HepG2 (cell line): ENCODE measurements around the gene NAPSA. TPM values are rescaled to one million over a fixed set of nuclear protein-coding genes. Genes with fewer than 3 reads are reported as not detected.

Source experiments
- ATAC-seq: fragments of 200-7000 bp; cut with Tn5 transposase; 3 replicates; pipeline ENCODE4 v1.9.1; 2020; ENCODE audit warnings: mild to moderate bottlenecking, moderate library complexity
- BruUV-seq: library from RNA; stranded (reverse); fragments of 400-500 nt; replicated peaks from 2 replicates; lab custom pipeline; 2021; lab: Mats Ljungman, UMichigan
- CTCF ChIA-PET: fragments of 300-600 bp; formaldehyde crosslinking; extraction: SDS; loops from one replicate; lab custom pipeline; 2021; ENCODE audit warnings: low total read pairs, inconsistent platforms, low intra/inter-chr PET ratio; lab: Yijun Ruan, JAX
- POLR2A ChIA-PET: fragments of 350-600 bp; sonication (Branson Sonifier 250); formaldehyde crosslinking; loops from one replicate; lab custom pipeline; 2020; ENCODE audit warnings: antibody characterized with exemption, inconsistent platforms; lab: Yijun Ruan, JAX
- DNase-seq: peaks from one replicate; pipeline ENCODE4 v3.0.0-alpha.2; 2015; ENCODE audit warnings: low spot score
- FAIRE-seq: peaks from 3 replicates; lab custom pipeline; 2011; peaks lifted over from hg19 to GRCh38; lab: Jason Lieb, UNC
- H2AFZ ChIP-seq: one replicate; pipeline ENCODE4 v1.6.1; 2011; ENCODE audit warnings: low read length, inconsistent platforms
- H3K27ac ChIP-seq: fragments of 300-600 bp; 3 replicates; pipeline ENCODE4 v1.8.0; 2011; ENCODE audit warnings: mixed run types, mild to moderate bottlenecking, mixed read lengths, low read length, inconsistent platforms; ENCODE audit not compliant: insufficient read depth; ENCODE audit errors: extremely low read length
- H3K27me3 ChIP-seq, 2 experiments: fragments of 200-600 bp in 1 of 2; 2 replicates in 1 of 2; 3 replicates in 1 of 2; pipeline versions ENCODE4 v1.6.0 to v1.8.0; 2011; ENCODE audit warnings: low read length in 2 of 2, mild to moderate bottlenecking in 2 of 2, moderate library complexity in 2 of 2, inconsistent platforms in 1 of 2; ENCODE audit not compliant: insufficient read depth in 2 of 2, control insufficient read depth in 1 of 2
- H3K36me3 ChIP-seq, 2 experiments: fragments of 200-600 bp in 1 of 2; replicated peaks in 1 of 2; 2 replicates in 1 of 2; 3 replicates in 1 of 2; pipeline versions ENCODE4 v1.5.1 to v1.8.0; 2011; ENCODE audit warnings: low read length in 2 of 2, inconsistent platforms in 1 of 2; ENCODE audit not compliant: insufficient read depth in 2 of 2, control insufficient read depth in 1 of 2
- H3K4me1 ChIP-seq: 2 replicates; pipeline ENCODE4 v1.5.1; 2012; ENCODE audit warnings: low read length, inconsistent platforms; ENCODE audit not compliant: insufficient read depth
- H3K4me2 ChIP-seq: 2 replicates; pipeline ENCODE4 v1.6.0; 2011; ENCODE audit warnings: low read depth, low read length, inconsistent platforms
- H3K4me3 ChIP-seq, 3 experiments: fragments of 200-600 bp in 1 of 3; sonication (generic), shearing (Covaris generic) in 1 of 3; replicated peaks in 1 of 3; 2 replicates each; pipeline ENCODE4 v1.5.1; 2011 to 2016; ENCODE audit warnings: low read length in 3 of 3, inconsistent platforms in 2 of 3, low read depth in 2 of 3, mild to moderate bottlenecking in 2 of 3, control low read depth in 1 of 3, mixed read lengths in 1 of 3; ENCODE audit not compliant: insufficient read depth in 1 of 3
- H3K79me2 ChIP-seq: one replicate; pipeline ENCODE4 v1.6.1; 2011; ENCODE audit warnings: low read length, inconsistent platforms; ENCODE audit not compliant: insufficient read depth
- H3K9ac ChIP-seq: 2 replicates; pipeline ENCODE4 v1.6.0; 2011; ENCODE audit warnings: mild to moderate bottlenecking, low read depth, low read length, inconsistent platforms; ENCODE audit not compliant: insufficient read depth
- H3K9me3 ChIP-seq: 2 replicates; pipeline ENCODE4 v1.5.1; 2012; ENCODE audit warnings: mild to moderate bottlenecking, low read length
- H4K20me1 ChIP-seq: 2 replicates; pipeline ENCODE4 v1.6.0; 2011; ENCODE audit warnings: inconsistent platforms, mild to moderate bottlenecking, low read length, moderate library complexity; ENCODE audit not compliant: insufficient read depth
- ARID2 ChIP-seq: sonication (generic); formaldehyde crosslinking; IDR thresholded peaks from 2 replicates; pipeline ENCODE4 v1.8.1; 2022; ENCODE audit warnings: mild to moderate bottlenecking, missing genetic modification reagents, borderline replicate concordance
- ARID5B ChIP-seq: IDR thresholded peaks from 2 replicates; pipeline ENCODE4 v1.4.0; 2020; ENCODE audit warnings: mild to moderate bottlenecking, missing genetic modification reagents
- ATF7 ChIP-seq, 2 experiments: fragments of 450-650 bp in 1 of 2; sonication (generic) in 1 of 2; formaldehyde crosslinking in 1 of 2; IDR thresholded peaks; 2 replicates each; pipeline versions ENCODE4 v1.4.0 to v1.6.1; 2016 to 2020; ENCODE audit warnings: antibody characterized with exemption in 1 of 2, mild to moderate bottlenecking in 1 of 2, missing genetic modification reagents in 1 of 2
- CBFB ChIP-seq: sonication (generic); formaldehyde crosslinking; IDR thresholded peaks from 2 replicates; pipeline ENCODE4 v1.4.0; 2020; ENCODE audit warnings: missing genetic modification reagents
- CEBPB ChIP-seq: IDR thresholded peaks from 2 replicates; pipeline ENCODE4 v1.6.1; 2011; ENCODE audit warnings: low read depth, low read length, improper control_type of control experiment, borderline replicate concordance
- CHD2 ChIP-seq: IDR thresholded peaks from 2 replicates; pipeline ENCODE4 v1.6.1; 2011; ENCODE audit warnings: low read depth, low read length, improper control_type of control experiment
- CREB1 ChIP-seq, 2 experiments: fragments of 450-650 bp in 1 of 2; IDR thresholded peaks; 2 replicates each; pipeline ENCODE4 v1.6.1; 2016 to 2017; ENCODE audit warnings: control low read depth in 1 of 2, mild to moderate bottlenecking in 1 of 2, missing compliant biosample characterization in 1 of 2, missing genetic modification characterization in 1 of 2
- DR1 ChIP-seq: sonication (generic); formaldehyde crosslinking; IDR thresholded peaks from 2 replicates; pipeline ENCODE4 v1.8.0; 2021; ENCODE audit warnings: mild to moderate bottlenecking, missing genetic modification reagents, inconsistent platforms
- ERF ChIP-seq: IDR thresholded peaks from 2 replicates; pipeline ENCODE4 v1.6.1; 2018; ENCODE audit warnings: missing biosample characterization, missing genetic modification reagents
- NFE2 ChIP-seq: sonication (generic); formaldehyde crosslinking; IDR thresholded peaks from 2 replicates; pipeline ENCODE4 v1.4.0; 2020; ENCODE audit warnings: missing genetic modification reagents
- ZBTB21 ChIP-seq: sonication (generic); formaldehyde crosslinking; IDR thresholded peaks from 2 replicates; pipeline ENCODE4 v1.4.0; 2020; ENCODE audit warnings: missing genetic modification reagents
- WGBS: methylation state at CpG from one replicate; pipeline ENCODE4 v1.1.6; 2017; ENCODE audit warnings: low lambda C conversion rate; 5-methylcytosine and 5-hydroxymethylcytosine counted together
- in situ Hi-C: cut with HindIII; loops from 2 replicates; pipeline ENCODE4 v1.10.0; 2017; ENCODE audit warnings: low pct_unique_long_range_greater_than_20kb; ENCODE audit not compliant: extremely low pct_ligation_motif_present
- intact Hi-C: fragments of 100-400 bp; cut with micrococcal nuclease; formaldehyde crosslinking; loops from one replicate; pipeline ENCODE4 v1.10.0; 2022; ENCODE audit not compliant: unreplicated experiment
- polyA plus RNA-seq, 8 experiments: library from polyadenylated mRNA; depleted of rRNA in 3 of 8; stranded (reverse) in 7 of 8; unstranded in 1 of 8; fragments of >200 nt; fragmentation: Illumina TruSeq in 4 of 8; extraction: Trizol in 4 of 8; gene quantifications; 2 replicates each; pipeline versions ENCODE4 v1.2.1 to v1.2.3, GENCODE V29; 2011 to 2016; ENCODE audit warnings: low read depth in 4 of 8, missing spikeins in 1 of 8, mixed read lengths in 1 of 8; ENCODE audit not compliant: insufficient read depth in 1 of 8
- total RNA-seq, 5 experiments: library from RNA; depleted of rRNA; stranded (reverse); fragments of >200 nt; fragmentation: Illumina TruSeq; extraction: Trizol; gene quantifications; 2 replicates each; pipeline ENCODE4 v1.2.3, GENCODE V29; 2016; ENCODE audit warnings: low read depth in 1 of 5

NAPSA gene
- total and polyA plus RNA-seq, 2 of the 13 experiments (the other 11 are each of a cell fraction or from before 2014, with no cell fraction given) = not detected

- no peaks in the 10 kb centered on the region for H4K20me1 ChIP-seq
- intact Hi-C loops = no loop called here
- WGBS = 72% methylated on average over 47 of the region's 54 CpGs
- in situ Hi-C loops = loop anchor here (25.0 kb wide), 1 partner anchor 429 kb away; the partner anchor contains the start of gene ACP4
- H3K27me3 ChIP-seq = no peaks in the 10 kb centered on the region
- H3K27ac ChIP-seq = no peak overlapping the region
- no peaks in the 10 kb centered on the region for H3K9me3 ChIP-seq
- FAIRE-seq = no peak
- H3K4me1 ChIP-seq = peaks cover 11% of the 10 kb centered on the region; the same call in 1 of the 2 replicates
- TF ChIP-seq ERF (CRISPR knock-in tag) = no peak
- TF ChIP-seq ZBTB21 = peak; percentile 86
- TF ChIP-seq ARID5B (CRISPR knock-in tag) = no peak
- TF ChIP-seq CREB1 (IDR thresholded peaks at IDR 0.05) = peak; percentile 97
- TF ChIP-seq CREB1 (CRISPR knock-in tag; IDR thresholded peaks at IDR 0.05) = peak; percentile 43; the same call in 1 of the 2 replicates
- TF ChIP-seq DR1 (CRISPR knock-in tag) = no peak
- no peak for TF ChIP-seq ARID2
- no peak for TF ChIP-seq CBFB
- no peak for TF ChIP-seq NFE2
- TF ChIP-seq CHD2 = no peak
- peak; percentile 61; the same call in 1 of the 2 replicates for TF ChIP-seq CEBPB
- peak; percentile 98 for TF ChIP-seq ATF7 (IDR thresholded peaks at IDR 0.05)
- TF ChIP-seq ATF7 (CRISPR knock-in tag; IDR thresholded peaks at IDR 0.05) = no peak
- no peak overlapping the region for H3K4me2 ChIP-seq
- H3K9ac ChIP-seq = no peak overlapping the region
- no peak overlapping the region for H3K4me3 ChIP-seq
- POLR2A ChIA-PET = interaction anchor here (1.2 kb wide), 1 partner anchor 9 kb away, joined by 3 read pairs; no protein-coding TSS in a partner anchor
- H3K79me2 ChIP-seq = no peaks in the 10 kb centered on the region
- BruUV-seq = no TSS peak
- H2AFZ ChIP-seq = no peak overlapping the region
- H3K36me3 ChIP-seq = no peaks in the 10 kb centered on the region
- DNase-seq = no peak
- CTCF ChIA-PET = no interaction called here
- no peak for ATAC-seq
Observed at GRCh38 chr19:50358483-50359327, 6.7 kb downstream of the NAPSA start.
